Right lobe of liver (tissue), 6 donors: Measurements from ENCODE around the gene NME2. TPM values are rescaled to one million over a fixed set of nuclear protein-coding genes. Genes with fewer than 3 reads are reported as not detected.
"Not testable (repeated sequence)": the region's sequence is repeated elsewhere in the genome, so short reads cannot be mapped to it uniquely, and the experiment has no call there.

Experiments
- ATAC-seq, 4 donors: fragments of 200-7000 bp; cut with Tn5 transposase; one replicate each; pipeline ENCODE4 v1.9.1; 2020; ENCODE audit warnings: mild to moderate bottlenecking in 4 of 4, moderate library complexity in 4 of 4
- DNase-seq, 3 donors: peaks; one replicate each; pipeline ENCODE4 v3.0.0-alpha.2; 2020
- H3K27ac ChIP-seq, 3 donors: fragments of 200-600 bp; one replicate each; pipeline ENCODE4 v1.8.0; 2022
- H3K27me3 ChIP-seq, 2 donors: fragments of 200-600 bp; one replicate each; pipeline ENCODE4 v1.8.0; 2022
- H3K36me3 ChIP-seq, 4 donors: fragments of 200-600 bp; sonication (generic) in 1 of 4; one replicate each; pipeline versions ENCODE4 v1.5.1 to v1.8.0; 2017 to 2022; ENCODE audit warnings: control low read depth in 1 of 4
- H3K4me1 ChIP-seq, 4 donors: fragments of 200-600 bp; sonication (generic) in 1 of 4; one replicate each; pipeline versions ENCODE4 v1.5.1 to v1.8.0; 2017 to 2022; ENCODE audit warnings: control low read depth in 1 of 4
- H3K4me3 ChIP-seq, 3 donors: fragments of 200-600 bp; one replicate each; pipeline ENCODE4 v1.8.0; 2022
- H3K9me3 ChIP-seq, 4 donors: fragments of 200-600 bp; sonication (generic) in 1 of 4; one replicate each; pipeline versions ENCODE4 v1.5.1 to v1.8.0; 2017 to 2022; ENCODE audit warnings: control low read depth in 1 of 4
- POLR2A ChIP-seq: fragments of 450-650 bp; IDR thresholded peaks from one replicate; pipeline ENCODE4 v1.6.1; 2017; ENCODE audit warnings: antibody characterized with exemption, mild to moderate bottlenecking
- WGBS: methylation state at CpG from one replicate; pipeline ENCODE4 v1.1.6; 2018; ENCODE audit warnings: low coverage, low lambda C conversion rate; ENCODE audit not compliant: insufficient coverage; ENCODE audit errors: missing lambda C conversion rate; 5-methylcytosine and 5-hydroxymethylcytosine counted together
- intact Hi-C, 2 donors: fragments of 100-400 bp; cut with DNase I; formaldehyde crosslinking; loops; one replicate each; pipeline versions ENCODE4 v1.11.2 to v1.14.1; 2022
- total RNA-seq, 6 experiments: library from RNA; depleted of rRNA in 2 of 6; stranded (reverse); fragments of >200 nt in 2 of 6; fragmentation: NEBNext Ultra II Directional in 3 of 6; extraction: Animal tissue kit (Norgen Biotek cat#: 25700) in 3 of 6; gene quantifications; one replicate each; pipeline versions ENCODE4 v1.1.0 to v1.2.4, GENCODE V29; 2016 to 2023
- TF ChIP-seq, protein P1 (sequence below), 4 donors: fragments of 200-600 bp in 3 of 4; fragments of 450-650 bp in 1 of 4; IDR thresholded peaks; one replicate each; pipeline versions ENCODE4 v1.5.1 to v1.8.0; 2016 to 2022; ENCODE audit warnings: antibody characterized with exemption in 4 of 4, mild to moderate bottlenecking in 2 of 4
- donor health status: DM: no; HTN: yes; CAD: no.
- donor health status: DM: no; HTN: no; CAD: no.
- donor health status: DM: no; HTN: no; CAD: no.
- donor health status: DM: no; HTN: yes; CAD: no.
- donor health status: DM: no; HTN: yes; CAD: no.

NME2 gene
- total RNA-seq, 6 experiments from 2014 or later, result 123 to 422 (median 176) TPM

DNA sequence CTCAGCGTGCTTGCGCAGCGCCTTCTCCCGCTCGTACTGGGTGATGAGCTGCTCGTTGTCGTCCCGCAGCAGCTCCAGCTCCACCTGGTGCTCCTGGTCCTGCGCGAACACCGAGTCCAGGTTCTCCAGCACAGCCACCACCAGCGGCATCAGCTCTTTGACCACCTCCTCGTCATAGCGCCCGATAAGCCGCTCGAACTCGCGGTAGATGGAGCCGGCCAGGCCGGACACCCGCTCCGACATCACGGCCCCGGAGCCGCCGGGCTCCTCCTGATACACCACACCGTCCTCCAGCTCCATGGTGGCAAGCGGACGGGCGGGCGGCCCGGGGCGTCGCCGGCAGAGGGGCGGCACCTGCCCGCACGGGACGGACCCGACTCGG is 45.9 kb upstream of the NME2 start:
- peak overlapping the region; percentile 87 to 98 (median 95) for H3K4me3 ChIP-seq
- H3K9me3 ChIP-seq, result no peaks in the 10 kb centered on the region
- peak overlapping the region; percentile 95 to 98 (median 96) for H3K27ac ChIP-seq
- peak; percentile 3 to 26 (median 7) for ATAC-seq
- H3K36me3 ChIP-seq, result no peaks in the 10 kb centered on the region
- intact Hi-C loops, result no loop called here
- TF ChIP-seq, protein P1, sequence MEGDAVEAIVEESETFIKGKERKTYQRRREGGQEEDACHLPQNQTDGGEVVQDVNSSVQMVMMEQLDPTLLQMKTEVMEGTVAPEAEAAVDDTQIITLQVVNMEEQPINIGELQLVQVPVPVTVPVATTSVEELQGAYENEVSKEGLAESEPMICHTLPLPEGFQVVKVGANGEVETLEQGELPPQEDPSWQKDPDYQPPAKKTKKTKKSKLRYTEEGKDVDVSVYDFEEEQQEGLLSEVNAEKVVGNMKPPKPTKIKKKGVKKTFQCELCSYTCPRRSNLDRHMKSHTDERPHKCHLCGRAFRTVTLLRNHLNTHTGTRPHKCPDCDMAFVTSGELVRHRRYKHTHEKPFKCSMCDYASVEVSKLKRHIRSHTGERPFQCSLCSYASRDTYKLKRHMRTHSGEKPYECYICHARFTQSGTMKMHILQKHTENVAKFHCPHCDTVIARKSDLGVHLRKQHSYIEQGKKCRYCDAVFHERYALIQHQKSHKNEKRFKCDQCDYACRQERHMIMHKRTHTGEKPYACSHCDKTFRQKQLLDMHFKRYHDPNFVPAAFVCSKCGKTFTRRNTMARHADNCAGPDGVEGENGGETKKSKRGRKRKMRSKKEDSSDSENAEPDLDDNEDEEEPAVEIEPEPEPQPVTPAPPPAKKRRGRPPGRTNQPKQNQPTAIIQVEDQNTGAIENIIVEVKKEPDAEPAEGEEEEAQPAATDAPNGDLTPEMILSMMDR (IDR thresholded peaks at IDR 0.05), result no peak
- TF ChIP-seq POLR2A, result no peak
- no CpG with 5 or more reads among the region's 42 CpGs for WGBS
- DNase-seq, result no peak
- H3K27me3 ChIP-seq, result no peaks in the 10 kb centered on the region
- H3K4me1 ChIP-seq, result peaks cover 0 to 36% (median 15%) of the 10 kb centered on the region in 4 donors

DNA sequence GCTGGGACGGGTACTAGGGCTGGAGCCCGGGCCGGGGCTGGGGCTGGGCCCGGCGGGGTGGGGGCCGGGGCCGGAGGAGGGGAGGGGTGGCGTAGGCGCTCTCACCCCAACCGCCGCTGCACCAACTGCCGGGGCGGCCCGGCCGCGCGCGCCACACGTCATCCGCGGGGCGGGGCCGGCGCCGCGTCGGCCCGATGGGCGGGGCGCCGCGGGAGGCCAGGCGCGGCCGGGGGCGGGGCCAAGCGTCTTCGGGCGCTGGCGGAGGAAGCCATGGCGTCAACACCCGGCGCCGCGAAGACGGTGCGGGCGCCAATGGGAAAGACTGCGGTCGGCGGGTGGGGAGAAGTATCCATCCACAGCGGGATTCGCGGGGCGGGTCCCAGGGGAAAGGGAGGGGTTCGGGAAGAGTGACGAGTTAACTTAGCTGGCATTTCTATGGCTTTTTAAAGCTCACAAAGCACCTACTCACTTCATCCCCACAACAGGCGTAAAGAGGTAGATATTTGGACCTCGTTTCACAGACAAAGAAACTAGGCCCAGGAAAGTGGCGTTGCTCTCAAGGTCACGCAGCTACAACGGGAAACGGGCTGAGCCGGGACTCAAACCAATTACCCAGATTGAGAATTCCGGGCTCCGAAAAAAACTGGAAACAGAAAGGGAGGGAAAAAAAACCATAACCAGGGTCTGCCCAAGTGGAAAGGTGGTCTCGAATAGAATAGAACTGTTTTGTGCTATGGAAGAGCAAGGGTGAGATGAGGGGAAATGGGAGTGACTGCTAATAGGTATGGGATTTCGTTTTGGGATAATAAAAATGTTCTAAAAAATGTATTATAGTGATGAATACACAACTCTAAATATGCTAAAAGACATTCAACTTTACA is 45.2 kb upstream of the NME2 start, which contains the start of gene SPAG9:
SPAG9 (minus strand) TSS at position 130 of the 881 bp plus-strand sequence. CDS start 212 bp downstream, outside the sequence.
- WGBS, result 1% methylated on average over 17 of the region's 68 CpGs
- Histone ChIP-seq H3K36me3 (no peaks in the 10 kb centered on the region), H3K9me3 (no peaks in the 10 kb centered on the region), H3K27ac (peak within 1 kb of the TSS; percentile 96 to 99 (median 98)), H3K27me3 (no peaks in the 10 kb centered on the region), H3K4me3 (peak within 1 kb of the TSS; percentile 87 to 98 (median 95)), H3K4me1 (peaks cover 0 to 39% (median 13%) of the 10 kb centered on the region in 4 donors)
- intact Hi-C loops, result no loop called here
- ATAC-seq (peak; percentile 72 to 84 (median 79)), DNase-seq (peak; percentile 96 to 97 (median 97))
- TF ChIP-seq, protein P1 (IDR thresholded peaks at IDR 0.05), result no peak
- TF ChIP-seq POLR2A, result peak; percentile 76

DNA sequence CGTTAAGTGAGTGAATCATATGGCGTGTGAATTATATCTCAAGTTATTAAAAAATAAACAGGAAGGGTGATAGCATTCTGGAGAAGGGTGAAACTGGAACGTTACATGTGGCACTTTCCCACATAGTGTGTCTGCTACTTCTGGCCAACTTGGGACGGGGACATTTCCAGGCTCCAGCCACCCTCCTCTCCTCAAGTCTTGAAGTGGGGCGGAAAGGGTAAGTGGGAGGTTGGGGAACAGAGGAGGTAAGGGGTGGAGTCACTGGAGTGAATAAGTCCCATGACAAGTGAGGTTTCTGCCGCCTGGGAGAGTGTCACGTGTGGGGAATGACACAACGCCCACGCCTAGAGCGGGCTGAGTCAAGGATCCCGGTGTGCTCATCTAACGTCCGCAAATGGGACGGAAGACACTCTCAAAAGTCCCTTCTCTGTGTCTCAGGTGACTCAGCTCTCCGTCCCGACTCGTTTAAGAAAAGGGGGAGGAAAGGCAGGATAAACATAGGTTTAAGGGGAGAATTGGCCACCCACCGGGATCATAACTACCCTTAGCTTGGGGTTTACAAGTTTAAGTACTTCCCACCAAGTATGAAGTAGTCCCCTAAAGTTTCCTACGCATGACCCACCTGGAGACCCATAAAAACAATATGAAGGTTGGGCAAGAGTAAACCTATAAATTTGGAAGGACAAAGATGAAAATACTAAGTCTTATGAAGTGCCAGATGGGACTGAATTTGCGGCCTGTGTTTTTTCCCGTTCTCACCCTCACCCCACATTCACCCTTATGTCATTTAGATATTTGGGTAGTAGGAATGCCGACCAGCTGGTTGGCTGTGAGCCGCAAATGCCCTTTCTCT is 44.4 kb upstream of the NME2 start:
- H3K27ac ChIP-seq, result peak overlapping the region; percentile 90 to 99 (median 96)
- intact Hi-C loops, result no loop called here
- H3K9me3 ChIP-seq, result no peaks in the 10 kb centered on the region
- H3K4me3 ChIP-seq, result peak overlapping the region; percentile 29 to 87 (median 56)
- 19% methylated on average over 19 of the region's 23 CpGs for WGBS
- H3K36me3 ChIP-seq, result no peaks in the 10 kb centered on the region
- ATAC-seq (peak; percentile 72 to 81 (median 75)), DNase-seq (peak; percentile 92 to 94 (median 94))
- TF ChIP-seq, protein P1 (IDR thresholded peaks at IDR 0.05), result no peak
- peak; percentile 89 for TF ChIP-seq POLR2A
- H3K4me1 ChIP-seq, result peaks cover 0 to 45% (median 12%) of the 10 kb centered on the region in 4 donors
- no peaks in the 10 kb centered on the region for H3K27me3 ChIP-seq

DNA sequence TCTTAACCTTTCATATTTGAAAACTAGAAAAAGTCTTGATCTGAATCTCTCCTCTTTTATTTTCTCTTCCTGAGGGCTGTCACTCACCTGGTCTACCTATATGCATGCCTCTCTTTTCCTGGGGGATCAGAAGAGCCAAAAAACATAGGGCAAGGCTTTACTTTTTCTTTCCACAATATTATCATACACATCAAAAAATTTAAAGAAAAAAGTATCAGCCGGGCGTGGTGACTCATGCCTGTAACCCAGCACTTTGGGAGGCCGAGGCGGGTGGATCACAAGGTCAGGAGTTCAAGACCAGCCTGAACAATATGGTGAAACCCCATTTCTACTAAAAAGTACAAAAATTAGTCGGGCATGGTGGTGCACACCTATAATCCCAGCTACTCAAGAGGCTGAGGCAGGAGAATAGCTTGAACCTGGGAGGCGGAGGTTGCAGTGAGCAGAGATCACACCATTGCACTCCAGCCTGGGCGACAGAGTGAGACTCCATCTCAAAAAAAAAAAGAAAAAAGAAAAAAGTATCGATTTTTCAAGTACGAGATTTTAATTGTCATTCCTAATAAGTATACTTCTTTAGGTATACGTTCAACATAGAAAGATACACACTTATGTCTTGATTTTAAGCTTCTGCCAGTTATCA is 43.6 kb upstream of the NME2 start:
- DNase-seq, H3K36me3 ChIP-seq, H3K9me3 ChIP-seq, H3K27me3 ChIP-seq, intact Hi-C loops, ATAC-seq: not testable (repeated sequence)
- Histone ChIP-seq H3K27ac (peak overlapping the region; percentile 90 to 99 (median 96)), H3K4me1 (peaks cover 0 to 43% (median 9%) of the 10 kb centered on the region in 4 donors), H3K4me3 (peak overlapping the region in 1 of 3 donors; percentile 87)
- WGBS, result 89% methylated on average over 10 of the region's 10 CpGs
